HG03135 (cell line): ENCODE measurements around the gene VGLL1.

Experiments
- ATAC-seq: cut with Tn5 transposase; IDR thresholded peaks from one replicate; pipeline ENCODE4 v1.9.1; 2021; ENCODE audit warnings: mild to moderate bottlenecking, moderate library complexity; ENCODE audit not compliant: unreplicated experiment

The VGLL1 gene, protein sequence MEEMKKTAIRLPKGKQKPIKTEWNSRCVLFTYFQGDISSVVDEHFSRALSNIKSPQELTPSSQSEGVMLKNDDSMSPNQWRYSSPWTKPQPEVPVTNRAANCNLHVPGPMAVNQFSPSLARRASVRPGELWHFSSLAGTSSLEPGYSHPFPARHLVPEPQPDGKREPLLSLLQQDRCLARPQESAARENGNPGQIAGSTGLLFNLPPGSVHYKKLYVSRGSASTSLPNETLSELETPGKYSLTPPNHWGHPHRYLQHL

DNA sequence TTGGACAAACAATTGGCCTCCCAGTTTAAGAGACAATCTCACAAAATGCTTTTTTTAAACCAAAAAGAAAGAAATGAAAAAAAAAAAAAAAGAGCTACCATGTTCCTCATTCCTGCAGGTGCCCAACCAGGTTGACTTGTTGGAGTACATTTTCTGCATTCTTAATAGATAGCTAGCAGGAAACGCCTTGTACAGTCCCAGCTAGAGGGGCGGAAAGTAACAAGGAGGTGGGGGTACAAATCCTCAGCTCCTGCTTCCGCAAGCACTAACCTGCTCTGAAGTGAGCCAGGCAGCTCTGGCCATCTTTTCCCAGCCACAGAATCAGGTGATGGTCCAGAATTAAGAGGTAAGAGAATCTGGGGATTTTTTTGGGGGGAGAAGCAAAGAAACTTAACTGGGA is at the start of gene VGLL1:
Gene VGLL1, plus strand, starts transcription at position 265 of the 400 bp plus-strand sequence. CDS start 3,806 bp downstream, outside the sequence.
- no peak for ATAC-seq

DNA sequence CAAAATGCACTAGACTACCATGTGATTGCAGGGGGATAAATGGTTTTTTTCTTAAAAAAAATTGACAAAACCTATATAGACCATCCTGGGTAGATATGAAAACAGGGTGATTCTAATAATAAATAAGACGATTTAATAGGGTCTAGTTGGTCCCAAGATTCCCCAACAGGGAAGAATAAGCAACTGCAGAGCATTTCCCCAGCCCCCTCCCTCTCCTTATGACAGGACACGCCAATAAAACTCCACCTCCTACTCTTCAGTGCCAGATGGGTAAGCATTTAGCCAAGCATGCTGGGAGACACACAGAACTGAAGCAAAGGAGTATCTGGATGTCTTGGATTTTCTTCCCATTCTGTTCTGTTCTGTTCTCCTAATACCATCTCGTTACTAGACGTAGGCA is 44.4 kb upstream of the VGLL1 start, which contains the start of gene BRS3:
Gene BRS3, plus strand, starts transcription at position 301 of the 400 bp plus-strand sequence. CDS start 168 bp downstream, outside the sequence.
- no peak for ATAC-seq

DNA sequence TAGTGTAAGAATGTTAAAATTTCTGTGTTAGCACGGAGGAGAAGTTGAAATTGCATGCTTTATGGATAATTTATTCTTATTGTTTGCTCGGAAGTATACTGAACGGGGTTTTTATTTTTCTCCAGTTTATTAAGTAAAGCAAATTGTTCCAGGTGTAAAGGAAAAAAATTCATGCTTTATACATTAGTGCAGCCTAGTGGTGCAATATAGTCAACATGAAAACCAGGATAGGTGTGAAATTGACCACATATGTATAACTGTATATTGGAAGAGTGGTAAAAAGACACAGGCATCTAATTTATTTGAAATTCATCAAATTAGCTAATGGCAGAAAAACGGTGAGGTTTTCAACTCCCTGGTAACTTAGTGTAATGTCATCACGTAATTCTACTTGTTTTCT is 43.3 kb upstream of the VGLL1 start:
- ATAC-seq, result no peak

DNA sequence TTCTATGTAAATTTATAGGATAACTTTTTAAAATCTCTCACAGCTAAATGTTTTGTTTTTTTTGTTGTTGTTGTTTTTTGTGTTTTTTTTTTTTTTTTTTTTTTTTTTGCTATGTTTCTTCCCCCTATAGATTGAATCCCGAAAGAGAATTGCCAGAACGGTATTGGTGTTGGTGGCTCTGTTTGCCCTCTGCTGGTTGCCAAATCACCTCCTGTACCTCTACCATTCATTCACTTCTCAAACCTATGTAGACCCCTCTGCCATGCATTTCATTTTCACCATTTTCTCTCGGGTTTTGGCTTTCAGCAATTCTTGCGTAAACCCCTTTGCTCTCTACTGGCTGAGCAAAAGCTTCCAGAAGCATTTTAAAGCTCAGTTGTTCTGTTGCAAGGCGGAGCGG is 40.2 kb upstream of the VGLL1 start:
- no peak for ATAC-seq

DNA sequence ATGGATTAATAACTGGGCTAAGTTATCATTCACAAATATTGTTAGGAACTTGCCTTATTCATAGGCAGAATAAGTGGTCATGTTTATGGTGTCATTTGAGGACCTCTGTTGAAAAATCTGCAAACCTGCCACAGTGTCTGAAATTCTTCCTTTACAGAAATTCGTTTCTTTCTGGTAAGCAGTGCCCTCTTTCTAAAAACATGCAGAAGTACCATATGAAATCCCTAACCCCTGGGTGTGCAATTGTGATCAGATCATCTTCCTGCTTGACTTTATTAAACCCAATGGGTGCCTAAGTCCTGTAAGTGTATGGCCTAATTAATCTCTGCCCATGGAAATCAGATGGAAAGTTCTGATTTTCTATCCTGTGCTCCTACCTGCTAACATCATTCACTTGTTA is 39.0 kb upstream of the VGLL1 start:
- no peak for ATAC-seq

DNA sequence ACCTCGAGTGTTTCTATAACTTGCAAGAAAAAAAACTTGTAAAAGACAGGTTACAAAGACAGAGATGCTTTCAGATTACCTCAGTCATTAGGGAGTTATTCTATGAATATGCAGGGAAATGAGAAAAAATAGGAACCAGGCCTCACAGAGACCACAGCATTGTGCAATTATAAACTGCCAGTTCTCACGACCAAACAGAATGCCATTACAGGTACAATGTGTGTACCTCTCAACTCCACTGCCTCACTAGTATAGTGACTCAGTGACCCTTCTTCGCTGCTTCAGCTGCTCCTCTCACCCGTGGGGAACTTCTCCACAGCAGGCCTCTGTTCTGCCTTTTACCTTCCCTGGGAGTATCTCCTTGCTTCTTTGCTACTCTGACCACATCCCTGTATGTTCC is 37.0 kb upstream of the VGLL1 start:
- no peak for ATAC-seq

DNA sequence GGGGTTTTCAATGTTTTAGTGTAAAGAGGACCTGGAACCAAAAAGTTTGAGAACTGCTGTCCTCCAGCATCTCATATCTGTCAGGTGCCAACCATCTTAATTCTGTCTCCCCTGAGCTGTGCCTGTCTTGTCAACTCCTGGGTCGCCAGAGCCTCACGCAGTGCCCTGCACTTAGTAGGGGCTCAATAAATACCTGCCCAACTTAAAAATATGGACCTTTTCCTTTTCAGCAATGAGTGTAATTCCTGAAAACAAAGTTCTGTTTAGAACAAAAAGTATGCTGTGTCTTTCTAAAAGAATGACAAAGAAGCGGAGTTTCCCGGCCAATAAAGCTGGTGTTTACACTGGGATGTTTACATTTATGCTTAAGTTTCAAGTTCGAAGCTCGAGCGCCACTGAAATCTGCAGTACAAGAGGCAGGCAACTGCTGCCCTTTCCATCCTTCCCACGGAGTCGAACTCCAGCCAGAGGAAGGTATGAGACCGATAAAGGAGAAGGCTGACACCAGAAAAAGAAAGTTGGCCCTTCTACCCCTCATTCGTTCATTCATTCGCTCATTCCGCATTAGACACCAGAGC is 35.7 kb upstream of the VGLL1 start:
- ATAC-seq, result no peak

DNA sequence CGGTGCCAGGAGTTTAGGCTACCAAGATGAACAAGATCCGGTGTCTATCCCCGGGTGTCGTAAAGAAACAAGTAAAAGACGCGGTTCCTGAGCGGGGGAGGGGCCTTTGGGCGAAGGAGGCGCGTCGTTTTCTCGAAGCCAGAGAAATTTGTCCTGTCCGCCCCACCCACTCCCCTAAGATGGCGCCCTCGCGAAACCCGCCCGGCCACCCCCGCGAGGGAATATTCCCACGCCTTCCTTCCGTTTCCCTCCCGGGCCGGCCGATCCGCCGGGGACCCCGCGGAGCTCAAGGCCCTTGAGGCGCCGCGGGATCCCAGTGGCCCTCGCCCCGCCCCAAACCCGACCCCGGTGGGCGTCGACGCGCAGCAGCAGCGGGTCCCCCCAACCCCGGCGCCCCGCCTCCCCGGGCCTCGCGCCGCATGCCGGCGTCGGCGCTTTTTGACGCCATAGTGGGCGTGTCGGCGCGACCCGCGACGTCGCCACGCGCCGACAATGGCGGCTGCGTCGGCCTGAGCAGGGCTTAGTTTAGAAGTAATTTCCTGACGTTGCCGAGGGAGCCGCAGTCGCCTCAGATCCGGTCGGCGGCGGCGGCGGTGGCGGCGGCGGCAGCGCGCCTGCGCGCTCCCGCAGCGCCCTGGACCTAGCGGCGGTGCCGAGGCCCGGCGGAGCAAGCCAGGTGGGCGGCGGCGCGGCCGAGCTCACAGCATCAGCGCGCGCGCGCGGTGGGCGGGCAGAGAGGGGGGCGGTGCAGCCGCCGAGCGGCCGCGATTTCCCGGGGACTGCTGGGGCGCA is 35.1 kb upstream of the VGLL1 start:
- peak; percentile 83 for ATAC-seq

DNA sequence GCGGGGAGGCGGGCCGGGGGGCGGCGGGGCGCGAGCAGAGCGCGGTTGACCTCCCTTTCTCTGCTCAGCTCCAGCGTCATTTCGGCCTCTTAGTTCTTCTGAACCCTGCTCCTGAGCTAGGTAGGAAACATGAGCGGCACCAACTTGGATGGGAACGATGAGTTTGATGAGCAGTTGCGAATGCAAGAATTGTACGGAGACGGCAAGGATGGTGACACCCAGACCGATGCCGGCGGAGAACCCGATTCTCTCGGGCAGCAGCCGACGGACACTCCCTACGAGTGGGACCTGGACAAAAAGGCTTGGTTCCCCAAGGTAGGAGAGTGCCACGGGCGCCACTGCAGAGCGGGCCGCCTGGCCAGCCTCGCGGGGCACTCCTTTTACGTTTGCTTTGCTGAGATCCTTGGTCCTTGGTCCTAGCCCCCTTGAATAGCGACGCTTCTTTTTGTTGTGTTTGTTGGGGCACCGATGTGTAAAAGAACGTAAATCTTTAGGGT is 34.4 kb upstream of the VGLL1 start, which contains the start of gene HTATSF1:
Gene HTATSF1, plus strand, starts transcription at position 37 of the 497 bp plus-strand sequence. Its CDS starts 93 bp downstream, at position 130.
- ATAC-seq, result peak; percentile 13

DNA sequence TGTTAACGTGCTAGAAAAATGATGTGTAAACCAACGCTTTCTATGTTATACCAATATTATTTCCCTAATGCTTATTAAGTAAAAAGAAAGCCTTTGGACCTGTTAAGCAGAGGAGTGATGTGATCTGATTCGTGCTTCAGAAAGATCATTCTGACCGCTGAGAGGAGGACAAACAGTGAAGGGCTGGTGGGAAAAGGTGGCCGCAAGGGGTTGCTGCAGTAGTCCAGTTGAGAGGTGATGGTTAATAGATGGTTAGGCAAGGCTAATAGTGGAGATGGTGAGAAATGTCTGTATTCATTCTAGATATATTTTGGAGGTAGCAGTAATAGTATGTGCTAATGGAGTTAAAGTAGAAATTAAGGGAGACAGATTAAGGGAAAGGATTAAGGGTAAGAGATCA is 12.9 kb upstream of the VGLL1 start:
- ATAC-seq, result no peak

DNA sequence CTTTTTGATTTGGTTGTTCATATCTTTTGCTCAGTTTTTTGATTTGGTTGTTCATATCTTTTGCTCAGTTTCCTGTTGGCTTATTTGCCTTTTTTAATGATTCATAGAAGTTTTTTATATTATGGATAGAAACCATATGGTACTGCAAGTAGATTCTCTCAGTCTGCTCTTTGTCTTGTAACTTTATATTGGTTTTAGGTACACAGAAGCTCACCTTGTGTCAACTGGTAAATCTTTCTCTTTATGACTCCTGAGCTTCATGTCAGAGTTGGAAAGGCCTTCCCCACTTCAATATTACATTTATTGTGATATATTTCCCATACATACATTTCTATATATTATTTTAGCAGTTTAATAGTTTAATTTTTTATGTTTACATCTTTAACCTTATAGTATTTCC is 8.2 kb upstream of the VGLL1 start:
- ATAC-seq, result no peak

DNA sequence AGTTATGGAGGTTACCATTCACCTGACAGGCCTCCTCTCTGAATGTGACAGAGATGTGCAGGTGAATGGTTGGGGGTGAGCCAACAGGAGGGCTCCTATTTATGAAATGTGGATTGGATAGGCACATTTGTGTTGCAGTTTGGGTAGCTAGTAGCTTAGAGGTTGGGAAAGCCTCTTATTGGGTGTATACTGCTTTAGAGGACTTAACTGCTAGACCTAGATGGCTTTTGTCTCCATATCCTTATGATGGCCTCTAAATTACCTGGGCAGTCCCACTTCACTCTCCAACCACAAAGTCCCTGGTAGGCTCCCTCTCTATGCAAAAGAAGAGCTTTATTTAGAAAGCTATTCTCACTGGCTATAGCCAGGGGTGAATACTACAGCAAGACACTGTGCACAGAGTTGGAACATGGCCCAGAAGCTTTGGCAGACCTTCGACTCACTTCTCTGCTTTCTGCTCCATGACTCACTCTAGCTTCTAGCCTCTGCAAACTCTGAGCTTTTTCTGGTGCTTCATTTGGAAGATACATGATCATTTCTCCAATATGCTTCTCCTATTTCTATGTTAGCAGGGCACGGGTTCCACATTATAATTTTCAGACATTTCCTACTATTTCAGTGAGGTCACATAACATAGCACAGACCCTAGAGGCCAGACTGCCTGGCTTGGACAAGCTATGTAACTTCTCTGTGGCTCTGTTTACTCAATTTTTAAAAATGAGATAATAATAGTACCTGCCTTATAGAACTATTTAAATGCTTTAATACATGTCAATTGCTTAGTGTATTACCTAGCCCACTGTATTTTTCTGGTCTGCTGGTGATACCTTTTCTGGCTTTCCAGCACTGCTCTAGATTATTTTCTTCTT is 6.0 kb upstream of the VGLL1 start:
- no peak for ATAC-seq

DNA sequence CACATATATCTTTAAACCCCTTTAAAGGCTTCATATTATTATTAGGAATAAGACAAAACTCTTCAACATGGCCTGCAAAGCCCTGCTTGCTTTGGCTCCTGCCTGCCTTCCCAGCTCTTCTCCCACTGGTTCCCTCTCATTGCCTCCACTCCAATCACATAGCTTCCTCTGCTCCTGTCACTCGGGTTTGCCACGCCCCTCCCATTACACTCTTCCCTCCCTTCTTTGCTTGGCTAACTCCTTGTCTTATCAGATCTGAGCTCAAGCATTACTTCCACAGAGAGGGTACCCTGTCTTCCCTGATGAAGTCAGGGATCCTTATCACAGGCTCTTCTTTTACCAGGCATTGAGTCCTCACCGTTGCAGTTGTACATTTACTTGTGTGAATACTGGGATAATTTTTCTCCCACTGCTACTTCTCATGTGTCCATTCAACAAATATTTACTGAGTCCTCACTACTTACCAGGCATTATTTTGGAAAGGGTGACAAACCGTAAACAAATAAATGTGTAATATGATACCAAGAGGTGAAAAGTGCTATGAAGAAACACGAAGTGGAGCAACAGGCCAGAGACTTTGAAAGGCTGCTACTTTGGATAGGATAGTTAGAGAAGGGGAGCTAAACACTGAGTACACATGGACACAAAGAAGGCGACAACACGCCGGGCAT is 3.2 kb upstream of the VGLL1 start:
- ATAC-seq, result no peak

DNA sequence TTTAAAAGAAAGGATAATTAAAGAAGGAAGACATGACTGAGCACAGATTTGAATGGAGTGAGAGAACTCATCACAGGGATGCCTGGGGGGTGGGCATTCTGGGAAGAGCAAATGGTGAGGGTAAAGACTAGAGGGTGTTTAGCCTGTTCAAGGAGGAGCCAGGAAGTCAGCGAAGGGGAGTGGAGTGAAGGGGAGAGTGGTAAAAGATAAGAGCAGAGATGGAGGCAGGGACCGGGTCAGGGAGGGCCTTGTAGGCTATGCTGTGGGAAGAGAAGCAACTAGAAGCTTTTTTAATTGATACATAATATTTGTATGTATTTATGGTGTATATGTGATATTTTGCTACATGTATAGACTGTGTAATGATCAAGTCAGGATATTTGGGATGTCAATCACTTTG is 2.2 kb upstream of the VGLL1 start:
- no peak for ATAC-seq

DNA sequence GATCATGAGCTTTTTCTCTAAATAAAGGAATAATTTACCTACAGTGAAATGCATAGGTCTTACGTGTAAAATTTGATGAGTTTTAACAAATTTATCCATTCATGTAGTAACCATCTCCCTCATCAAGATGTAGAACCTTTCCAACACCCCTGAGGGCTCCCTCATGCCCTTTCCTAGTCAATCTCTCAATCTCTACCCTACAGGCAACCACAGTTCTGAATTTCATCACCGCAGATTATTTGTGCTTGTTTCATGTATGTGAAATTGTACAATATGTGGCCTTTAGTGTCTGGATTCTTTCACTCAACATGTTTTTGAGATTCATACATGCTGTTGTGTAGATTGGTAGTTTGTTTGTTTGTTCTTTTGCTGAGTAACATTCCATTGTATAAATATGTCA is 2.1 kb downstream of the VGLL1 start:
- ATAC-seq, result no peak

DNA sequence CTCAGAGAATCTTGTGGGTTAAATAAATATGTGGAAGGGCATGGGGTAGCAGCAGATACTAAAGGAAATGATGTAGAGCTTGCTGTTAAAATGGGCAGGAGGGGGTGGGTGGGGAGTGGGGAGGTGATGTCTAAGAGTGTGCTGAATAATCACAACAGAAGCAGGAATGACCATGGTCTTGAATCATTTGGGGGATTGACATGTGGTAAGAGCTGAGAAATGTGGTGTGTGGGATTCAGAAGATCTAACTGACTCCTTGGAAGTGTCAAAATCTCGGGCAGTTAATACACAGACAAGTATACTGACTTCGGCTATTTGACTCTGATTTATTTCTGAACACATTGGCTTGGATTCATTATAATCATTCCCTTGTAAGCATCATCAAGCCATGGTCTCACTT is 6.8 kb downstream of the VGLL1 start:
- ATAC-seq, result no peak

DNA sequence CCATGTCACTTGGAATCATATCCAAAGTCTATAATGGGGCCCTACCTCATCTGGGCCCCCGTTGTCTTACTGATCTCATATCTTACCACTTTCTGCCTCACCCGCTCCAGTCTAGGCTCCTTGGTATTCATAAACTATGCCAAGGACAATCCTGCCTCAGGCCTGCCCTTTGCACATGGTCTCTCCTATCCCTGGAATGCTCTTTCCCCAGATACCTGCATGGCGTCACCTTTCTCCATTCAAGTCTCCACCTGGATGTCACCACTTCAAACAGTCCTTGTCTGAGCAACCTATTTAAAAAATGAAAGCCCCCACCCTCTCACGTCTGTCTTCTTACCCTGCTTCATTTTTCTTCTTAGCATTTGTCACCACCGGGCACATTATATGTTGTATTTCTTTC is 8.2 kb downstream of the VGLL1 start:
- no peak for ATAC-seq

DNA sequence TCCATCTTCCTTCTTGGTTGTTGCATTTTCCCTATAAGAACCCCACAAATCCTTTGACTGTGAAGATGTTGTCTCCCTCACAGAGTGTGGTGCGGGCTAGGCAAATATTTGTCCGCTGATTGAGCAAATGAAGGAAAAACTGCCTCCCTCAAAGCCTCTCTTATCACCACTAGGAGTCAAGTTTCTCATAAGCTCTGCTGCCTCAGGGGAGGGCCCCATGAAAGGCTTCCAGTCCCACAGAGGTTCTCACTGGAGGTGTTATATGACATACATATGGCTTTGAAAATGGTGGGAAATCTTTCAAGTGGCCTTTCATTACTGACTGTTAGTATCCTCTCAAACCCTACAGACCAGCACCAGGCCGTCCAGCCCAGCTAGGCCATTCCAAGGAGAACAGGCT is 9.3 kb downstream of the VGLL1 start:
- no peak for ATAC-seq

DNA sequence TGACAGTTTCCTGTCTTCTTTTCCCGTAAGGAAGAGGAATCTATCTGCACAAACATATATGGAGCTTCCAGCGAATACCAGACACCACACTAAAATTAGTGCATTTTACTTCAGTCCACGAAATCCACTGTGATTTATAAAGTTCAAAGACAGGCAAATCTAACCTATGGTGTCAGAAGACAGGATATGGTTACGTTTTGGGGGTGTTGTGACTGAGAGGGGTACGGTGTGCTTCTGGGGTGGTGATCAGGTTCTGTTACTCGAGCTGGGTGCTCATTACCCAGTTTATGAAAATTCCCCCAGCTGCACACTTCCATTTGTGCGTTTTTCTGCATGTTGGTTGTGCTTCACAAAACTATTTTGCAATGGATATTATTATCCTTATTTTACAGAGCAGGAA is 10.3 kb downstream of the VGLL1 start:
- ATAC-seq, result no peak

DNA sequence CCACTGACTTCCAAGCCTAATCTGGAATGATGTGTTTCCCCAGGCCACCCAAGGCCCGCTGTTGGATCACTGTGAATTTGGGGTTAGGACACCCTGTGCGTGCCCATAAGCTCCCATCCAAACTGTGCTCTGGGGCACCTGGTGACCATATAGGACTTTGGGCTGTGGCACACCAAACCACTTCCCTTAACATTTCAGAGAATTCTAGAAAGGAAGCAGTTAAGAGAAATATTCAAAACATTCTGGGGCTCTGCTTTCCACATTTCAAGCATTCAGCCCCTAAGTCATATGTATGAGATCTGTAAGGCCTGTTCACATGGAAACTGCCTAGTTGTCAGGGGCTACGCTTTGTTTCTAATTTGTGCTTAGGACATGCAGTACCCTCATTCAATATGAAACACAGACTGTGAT is 14.4 kb downstream of the VGLL1 start:
- no peak for ATAC-seq
